SK-N-SH (cell line): Measurements from ENCODE around the gene KIF5C. TPM values are rescaled to one million over a fixed set of nuclear protein-coding genes. Genes with fewer than 3 reads are reported as not detected.

ENCODE experiments used
- CTCF ChIA-PET: fragments of 300-600, 350-600 bp; formaldehyde crosslinking; extraction: SDS; loops from one replicate; lab custom pipeline; 2021; lab: Yijun Ruan, JAX
- POLR2A ChIA-PET: fragments of 350-600 bp; sonication (Branson Sonifier 250); formaldehyde crosslinking; extraction: SDS; loops from one replicate; lab custom pipeline; 2020; ENCODE audit warnings: antibody characterized with exemption, inconsistent platforms; lab: Yijun Ruan, JAX
- DNase-seq: peaks from one replicate; pipeline ENCODE4 v3.0.0; 2012
- H2AFZ ChIP-seq: fragments of 200-600 bp; sonication (generic); 2 replicates; pipeline ENCODE4 v1.8.1; 2016; ENCODE audit warnings: antibody characterized with exemption, mild to moderate bottlenecking, low read depth
- H3F3A ChIP-seq: fragments of 200-600 bp; sonication (generic); replicated peaks from 2 replicates; pipeline ENCODE3; 2016; ENCODE audit warnings: antibody characterized with exemption, mild to moderate bottlenecking; ENCODE audit not compliant: insufficient read depth
- H3K27ac ChIP-seq, 2 experiments: fragments of 200-500 bp in 1 of 2; fragments of 200-600 bp in 1 of 2; sonication (Bioruptor generic) in 1 of 2; sonication (generic), shearing (Covaris generic) in 1 of 2; 2 replicates each; pipeline versions ENCODE4 v1.5.1 to v1.6.1; 2014 to 2016; ENCODE audit warnings: low read depth in 2 of 2, inconsistent platforms in 1 of 2, low read length in 1 of 2, mild to moderate bottlenecking in 1 of 2, mixed read lengths in 1 of 2
- H3K27me3 ChIP-seq: fragments of 200-600 bp; sonication (generic), shearing (Covaris generic); 2 replicates; pipeline ENCODE4 v1.6.1; 2016; ENCODE audit warnings: mixed run types; ENCODE audit not compliant: insufficient read depth
- H3K36me3 ChIP-seq, 2 experiments: fragments of 200-500 bp in 1 of 2; fragments of 200-600 bp in 1 of 2; sonication (Bioruptor generic) in 1 of 2; sonication (generic) in 1 of 2; replicated peaks in 1 of 2; 2 replicates each; pipeline versions ENCODE3 to v1.5.1; 2014 to 2016; ENCODE audit warnings: low read length in 1 of 2, mild to moderate bottlenecking in 1 of 2; ENCODE audit not compliant: insufficient read depth in 2 of 2, control insufficient read depth in 1 of 2
- H3K4me1 ChIP-seq, 2 experiments: fragments of 200-500 bp in 1 of 2; fragments of 200-600 bp in 1 of 2; sonication (Bioruptor generic) in 1 of 2; sonication (generic), shearing (Covaris generic) in 1 of 2; 2 replicates each; pipeline versions ENCODE4 v1.5.1 to v1.6.1; 2014 to 2016; ENCODE audit warnings: low read depth in 1 of 2, low read length in 1 of 2, mixed run types in 1 of 2; ENCODE audit not compliant: insufficient read depth in 2 of 2, control insufficient read depth in 1 of 2
- H3K4me2 ChIP-seq: fragments of 200-600 bp; sonication (generic), shearing (Covaris generic); 2 replicates; pipeline ENCODE4 v1.6.1; 2017; ENCODE audit warnings: mixed run types
- H3K4me3 ChIP-seq, 2 experiments: fragments of 200-500 bp in 1 of 2; fragments of 200-600 bp in 1 of 2; sonication (Bioruptor generic) in 1 of 2; sonication (generic), shearing (Covaris generic) in 1 of 2; 2 replicates each; pipeline versions ENCODE4 v1.5.1 to v1.8.1; 2014 to 2016; ENCODE audit warnings: low read depth in 2 of 2, inconsistent platforms in 1 of 2, low read length in 1 of 2, mild to moderate bottlenecking in 1 of 2, mixed read lengths in 1 of 2, moderate library complexity in 1 of 2
- H3K79me2 ChIP-seq: fragments of 200-600 bp; sonication (generic); 2 replicates; pipeline ENCODE4 v1.8.1; 2017; ENCODE audit warnings: mild to moderate bottlenecking; ENCODE audit not compliant: insufficient read depth
- H3K9ac ChIP-seq: fragments of 200-600 bp; sonication (generic); 2 replicates; pipeline ENCODE4 v1.6.1; 2017; ENCODE audit warnings: mixed run types
- H3K9me2 ChIP-seq: fragments of 200-600 bp; sonication (generic); 2 replicates; pipeline ENCODE4 v1.6.1; 2017; ENCODE audit warnings: mixed run types
- H3K9me3 ChIP-seq: fragments of 200-600 bp; sonication (generic); 2 replicates; pipeline ENCODE4 v1.6.1; 2017; ENCODE audit warnings: mixed run types, mild to moderate bottlenecking, moderate library complexity
- H4K20me1 ChIP-seq: fragments of 200-600 bp; sonication (generic); 2 replicates; pipeline ENCODE4 v1.6.1; 2017; ENCODE audit warnings: mild to moderate bottlenecking, mixed run types; ENCODE audit not compliant: insufficient read depth
- CHD2 ChIP-seq: fragments of 150-350 bp; IDR thresholded peaks from 2 replicates; pipeline ENCODE4 v1.6.1; 2018; ENCODE audit warnings: low read length; ENCODE audit not compliant: partially characterized antibody
- CTCF ChIP-seq: fragments of 200-600 bp; sonication (generic); IDR thresholded peaks from 2 replicates; pipeline ENCODE4 v1.6.1; 2017; ENCODE audit warnings: antibody characterized with exemption, mild to moderate bottlenecking, moderate library complexity
- ELF1 ChIP-seq: IDR thresholded peaks from 2 replicates; pipeline ENCODE4 v1.4.0; 2012
- FOXJ3 ChIP-seq: sonication (generic); formaldehyde crosslinking; IDR thresholded peaks from 2 replicates; pipeline ENCODE4 v1.5.1; 2020; ENCODE audit warnings: mild to moderate bottlenecking, missing genetic modification reagents
- GABPA ChIP-seq: IDR thresholded peaks from 2 replicates; pipeline ENCODE4 v1.4.0; 2012; ENCODE audit warnings: low read depth, mild to moderate bottlenecking
- NRF1 ChIP-seq: IDR thresholded peaks from 2 replicates; pipeline ENCODE4 v1.6.1; 2012; ENCODE audit warnings: low read depth, mild to moderate bottlenecking, low read length
- POLR2AphosphoS5 ChIP-seq: IDR thresholded peaks from 2 replicates; pipeline ENCODE4 v1.6.1; 2012; ENCODE audit warnings: low read depth, low read length
- RAD21 ChIP-seq: IDR thresholded peaks from 2 replicates; pipeline ENCODE4 v1.6.1; 2012; ENCODE audit warnings: mild to moderate bottlenecking, low read length
- RCOR1 ChIP-seq: fragments of 150-350 bp; IDR thresholded peaks from 2 replicates; pipeline ENCODE4 v1.6.1; 2017; ENCODE audit warnings: antibody characterized with exemption, low read length
- RXRA ChIP-seq: IDR thresholded peaks from 2 replicates; pipeline ENCODE4 v1.4.0; 2012; ENCODE audit warnings: low read depth, mild to moderate bottlenecking, borderline replicate concordance
- TCF12 ChIP-seq: IDR thresholded peaks from 2 replicates; pipeline ENCODE4 v1.4.0; 2012
- TEAD4 ChIP-seq: IDR thresholded peaks from 2 replicates; pipeline ENCODE4 v1.4.0; 2012; ENCODE audit warnings: mild to moderate bottlenecking, borderline replicate concordance; ENCODE audit not compliant: insufficient read depth
- USF2 ChIP-seq: fragments of 150-350 bp; IDR thresholded peaks from 2 replicates; pipeline ENCODE4 v1.6.1; 2017; ENCODE audit warnings: antibody characterized with exemption, low read length, low read depth, borderline replicate concordance
- YY1 ChIP-seq: IDR thresholded peaks from 2 replicates; pipeline ENCODE4 v1.4.0; 2012; ENCODE audit warnings: low read depth, mild to moderate bottlenecking
- WGBS: methylation state at CpG from one replicate; pipeline ENCODE4 v1.1.6; 2017; ENCODE audit warnings: low lambda C conversion rate; 5-methylcytosine and 5-hydroxymethylcytosine counted together
- polyA plus RNA-seq, 3 experiments: library from polyadenylated mRNA; depleted of rRNA; stranded (reverse); fragments of >200 nt; gene quantifications; 2 replicates each; pipeline ENCODE4 v1.2.3, GENCODE V29; 2012
- TF ChIP-seq, protein P1 (sequence below): IDR thresholded peaks from 2 replicates; pipeline ENCODE4; 2012
- TF ChIP-seq, protein P2 (sequence below): IDR thresholded peaks from 2 replicates; pipeline ENCODE4 v1.4.0; 2012; ENCODE audit warnings: low read depth, borderline replicate concordance

Gene KIF5C
- polyA plus RNA-seq, 1 of the 3 experiments (the other 2 are of a cell fraction) = 3.9 TPM

DNA sequence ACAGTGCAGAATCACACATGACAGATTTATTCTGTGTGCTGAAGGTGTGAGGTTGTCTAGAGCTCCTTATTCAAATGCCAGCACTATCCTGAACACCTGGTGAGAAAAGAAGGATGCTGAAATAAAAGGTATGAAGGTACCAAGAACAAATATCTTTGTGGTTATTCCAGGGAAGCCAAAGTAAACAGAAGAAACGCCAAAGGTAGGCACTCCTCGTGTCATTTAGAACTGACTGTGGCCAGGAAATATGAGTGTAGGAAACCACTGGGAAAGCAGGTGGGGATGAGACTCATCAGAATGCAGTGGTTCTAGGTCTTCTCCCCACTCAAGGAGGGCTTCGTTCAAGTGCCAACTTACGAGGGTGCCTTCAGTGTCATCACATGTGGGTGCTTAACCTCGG, 80.8 kb downstream of the KIF5C start:
- ChIA-PET CTCF (interaction anchor here (0.8 to 1.1 kb wide), 2 partner anchors 11 to 447 kb away, joined by 3 read pairs; no protein-coding TSS in a partner anchor), POLR2A (no interaction called here)
- no peak for TF ChIP-seq RAD21
- no peak for TF ChIP-seq YY1
- TF ChIP-seq, protein P1, sequence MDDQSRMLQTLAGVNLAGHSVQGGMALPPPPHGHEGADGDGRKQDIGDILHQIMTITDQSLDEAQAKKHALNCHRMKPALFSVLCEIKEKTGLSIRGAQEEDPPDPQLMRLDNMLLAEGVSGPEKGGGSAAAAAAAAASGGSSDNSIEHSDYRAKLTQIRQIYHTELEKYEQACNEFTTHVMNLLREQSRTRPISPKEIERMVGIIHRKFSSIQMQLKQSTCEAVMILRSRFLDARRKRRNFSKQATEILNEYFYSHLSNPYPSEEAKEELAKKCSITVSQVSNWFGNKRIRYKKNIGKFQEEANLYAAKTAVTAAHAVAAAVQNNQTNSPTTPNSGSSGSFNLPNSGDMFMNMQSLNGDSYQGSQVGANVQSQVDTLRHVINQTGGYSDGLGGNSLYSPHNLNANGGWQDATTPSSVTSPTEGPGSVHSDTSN = no peak
- no peak for TF ChIP-seq ELF1
- TF ChIP-seq GABPA = no peak
- no peak for TF ChIP-seq USF2
- no peak for TF ChIP-seq CTCF
- no peak for TF ChIP-seq TCF12
- TF ChIP-seq POLR2AphosphoS5 = no peak
- TF ChIP-seq RCOR1 = no peak
- no peak for TF ChIP-seq RXRA
- no peak for TF ChIP-seq TEAD4
- no peak for TF ChIP-seq FOXJ3
- no peak for TF ChIP-seq NRF1
- TF ChIP-seq, protein P2, sequence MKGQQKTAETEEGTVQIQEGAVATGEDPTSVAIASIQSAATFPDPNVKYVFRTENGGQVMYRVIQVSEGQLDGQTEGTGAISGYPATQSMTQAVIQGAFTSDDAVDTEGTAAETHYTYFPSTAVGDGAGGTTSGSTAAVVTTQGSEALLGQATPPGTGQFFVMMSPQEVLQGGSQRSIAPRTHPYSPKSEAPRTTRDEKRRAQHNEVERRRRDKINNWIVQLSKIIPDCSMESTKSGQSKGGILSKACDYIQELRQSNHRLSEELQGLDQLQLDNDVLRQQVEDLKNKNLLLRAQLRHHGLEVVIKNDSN = no peak
- no peak for TF ChIP-seq CHD2
- TF ChIP-seq, all 33 proteins: peak for 0

More for the DNA sequence above, 80.8 kb downstream of the KIF5C start:
- H3F3A ChIP-seq = no peaks in the 10 kb centered on the region
- H3K79me2 ChIP-seq = no peaks in the 10 kb centered on the region
- no peaks in the 10 kb centered on the region for H3K9me3 ChIP-seq
- H3K4me1 ChIP-seq = no peaks in the 10 kb centered on the region
- H3K9me2 ChIP-seq = no peaks in the 10 kb centered on the region
- H3K27me3 ChIP-seq = no peaks in the 10 kb centered on the region
- 65% methylated on average over 5 of the region's 5 CpGs for WGBS
- no peak for DNase-seq
- H3K4me3 ChIP-seq = no peak overlapping the region
- no peak overlapping the region for H3K9ac ChIP-seq
- H3K4me2 ChIP-seq = no peak overlapping the region
- no peaks in the 10 kb centered on the region for H4K20me1 ChIP-seq
- no peak overlapping the region for H3K27ac ChIP-seq
- no peak overlapping the region for H2AFZ ChIP-seq
- H3K36me3 ChIP-seq = peaks cover 2 to 4% of the 10 kb centered on the region in 2 experiments
